ENCODE data around the gene CSNK2A1.
"Not testable (repeated sequence)": the region's sequence is repeated elsewhere in the genome, so short reads cannot be mapped to it uniquely, and the experiment has no call there.

Gene CSNK2A1

DNA sequence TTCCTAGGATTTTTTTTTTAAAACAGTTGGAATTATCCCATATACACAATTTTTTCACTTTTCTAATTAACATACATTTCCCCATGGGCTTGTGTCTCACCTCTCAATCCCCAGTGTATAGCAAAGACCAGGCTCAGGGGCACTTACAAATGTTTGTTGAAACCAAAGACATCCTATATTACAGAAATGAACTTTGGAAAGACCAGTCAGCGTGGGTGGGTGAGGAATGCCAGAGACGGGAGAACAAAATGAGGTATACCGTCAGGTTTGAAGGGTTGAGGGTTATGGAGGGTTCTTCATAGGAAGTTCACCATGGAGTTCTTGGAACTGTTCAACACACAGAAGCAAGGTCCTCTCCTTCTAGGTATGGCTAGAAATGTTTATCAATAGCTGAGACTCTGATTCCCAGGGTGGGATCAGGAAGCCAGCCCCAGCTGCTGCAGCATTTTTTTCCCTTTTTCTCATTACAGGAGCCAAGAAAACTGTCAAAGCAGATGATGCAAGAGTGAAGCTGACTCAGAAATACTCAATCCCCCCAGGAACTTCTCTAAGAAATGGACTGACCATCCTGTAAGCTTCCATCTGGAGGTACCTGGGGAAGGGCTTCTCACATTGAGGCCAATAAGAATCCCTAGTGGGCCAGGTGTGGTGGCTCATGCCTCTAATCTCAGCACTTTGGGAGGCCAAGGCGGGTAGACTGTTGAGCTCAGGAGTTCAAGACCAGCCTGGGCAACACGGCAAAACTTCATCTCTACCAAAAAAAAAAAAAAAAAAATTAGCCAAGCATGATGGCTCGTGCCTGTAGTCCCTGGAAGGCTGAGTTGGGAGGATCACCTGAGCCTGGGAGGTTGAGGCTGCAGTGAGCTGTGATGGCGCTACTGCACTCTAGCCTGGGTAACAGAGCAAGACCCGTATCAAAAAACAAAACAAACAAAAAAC lies 65.3 kb downstream of the CSNK2A1 start:
- no peak overlapping the region for H3K4me3 ChIP-seq (replicated peaks; ENCODE audit: low read depth, low read length)
- DNase-seq (ENCODE audit: low read depth), result peak; percentile 85
- TF ChIP-seq, protein P1, sequence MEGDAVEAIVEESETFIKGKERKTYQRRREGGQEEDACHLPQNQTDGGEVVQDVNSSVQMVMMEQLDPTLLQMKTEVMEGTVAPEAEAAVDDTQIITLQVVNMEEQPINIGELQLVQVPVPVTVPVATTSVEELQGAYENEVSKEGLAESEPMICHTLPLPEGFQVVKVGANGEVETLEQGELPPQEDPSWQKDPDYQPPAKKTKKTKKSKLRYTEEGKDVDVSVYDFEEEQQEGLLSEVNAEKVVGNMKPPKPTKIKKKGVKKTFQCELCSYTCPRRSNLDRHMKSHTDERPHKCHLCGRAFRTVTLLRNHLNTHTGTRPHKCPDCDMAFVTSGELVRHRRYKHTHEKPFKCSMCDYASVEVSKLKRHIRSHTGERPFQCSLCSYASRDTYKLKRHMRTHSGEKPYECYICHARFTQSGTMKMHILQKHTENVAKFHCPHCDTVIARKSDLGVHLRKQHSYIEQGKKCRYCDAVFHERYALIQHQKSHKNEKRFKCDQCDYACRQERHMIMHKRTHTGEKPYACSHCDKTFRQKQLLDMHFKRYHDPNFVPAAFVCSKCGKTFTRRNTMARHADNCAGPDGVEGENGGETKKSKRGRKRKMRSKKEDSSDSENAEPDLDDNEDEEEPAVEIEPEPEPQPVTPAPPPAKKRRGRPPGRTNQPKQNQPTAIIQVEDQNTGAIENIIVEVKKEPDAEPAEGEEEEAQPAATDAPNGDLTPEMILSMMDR (IDR thresholded peaks at IDR 0.05; ENCODE audit: low read length, missing control alignments), result no peak

DNA sequence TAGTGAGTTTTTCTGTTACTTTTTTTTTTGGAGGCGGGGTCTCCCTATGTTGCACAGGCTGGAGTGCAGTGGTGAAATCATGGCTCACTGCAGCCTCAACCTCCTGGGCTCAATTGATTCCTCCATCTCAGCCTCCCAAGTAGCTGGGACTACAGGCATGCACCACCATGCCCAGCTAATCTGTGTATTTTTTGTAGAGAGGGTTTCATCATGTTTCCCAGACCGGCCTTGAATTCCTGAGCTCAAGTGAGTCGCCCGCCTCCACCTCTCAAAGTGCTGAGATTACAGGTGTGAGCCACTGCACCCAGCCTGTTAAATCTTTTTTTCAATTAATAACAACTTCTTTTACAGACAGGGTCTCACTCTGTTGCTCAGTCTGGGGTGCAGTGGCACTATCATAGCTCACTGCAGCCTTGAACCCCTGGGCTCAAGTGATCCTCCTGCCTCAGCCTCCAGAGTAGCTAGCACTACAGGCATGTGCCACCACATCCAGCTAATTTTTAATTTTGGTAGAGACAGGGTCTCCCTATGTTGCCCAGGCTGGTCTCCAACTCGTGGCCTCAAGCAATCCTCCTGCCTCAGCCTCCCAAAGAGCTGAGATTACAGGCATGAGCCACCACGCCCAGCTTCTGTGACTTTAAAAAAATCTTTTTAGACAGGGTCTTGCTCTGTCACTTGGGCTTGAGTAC lies 66.9 kb downstream of the CSNK2A1 start:
- H3K4me3 ChIP-seq (replicated peaks; ENCODE audit: low read depth, low read length); DNase-seq (ENCODE audit: low read depth): not testable (repeated sequence)

DNA sequence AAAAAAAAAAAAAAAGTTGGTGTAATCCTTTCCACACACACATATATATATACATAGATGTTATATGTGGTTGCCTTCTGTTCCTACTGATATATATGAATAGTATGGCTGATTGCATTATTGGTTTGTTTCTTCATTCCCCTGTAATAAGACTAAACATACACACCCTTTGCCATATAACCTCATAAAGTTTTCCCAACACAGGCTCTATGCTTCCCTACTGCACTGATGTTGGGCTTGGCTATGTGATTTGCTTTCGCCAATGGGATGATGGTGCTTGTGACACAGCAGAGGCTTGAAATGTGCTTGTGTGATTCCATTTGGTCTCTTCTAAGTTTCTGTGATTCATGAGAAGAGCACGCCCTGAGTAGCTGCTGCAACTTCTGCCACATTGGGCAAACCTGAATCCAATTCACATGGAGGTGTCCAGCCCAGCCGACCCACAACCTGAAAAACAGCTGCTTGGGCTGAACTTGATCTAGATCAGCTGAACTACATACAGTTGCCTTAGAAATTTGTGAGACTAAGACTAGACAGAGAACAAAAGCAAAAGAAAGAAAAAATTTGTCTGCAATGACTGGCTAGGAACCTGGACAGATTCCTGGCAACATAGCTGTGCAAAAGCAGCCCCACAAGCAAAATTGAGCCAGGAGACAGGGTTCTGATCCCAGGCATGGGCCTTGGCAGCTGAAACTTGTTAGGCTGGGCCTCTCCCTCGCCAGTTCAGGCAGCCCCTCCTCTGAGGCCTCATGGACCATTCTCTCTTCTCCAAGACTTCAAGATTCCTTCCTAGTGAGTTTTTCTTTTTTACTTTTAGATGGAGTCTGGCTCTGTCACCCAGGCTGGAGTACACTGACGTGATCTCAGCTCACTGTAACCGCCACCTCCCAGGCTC lies 67.9 kb downstream of the CSNK2A1 start:
- no peak for DNase-seq (ENCODE audit: low read depth)
- H3K4me3 ChIP-seq (replicated peaks; ENCODE audit: low read depth, low read length), result no peak overlapping the region
- TF ChIP-seq, protein P1 (IDR thresholded peaks at IDR 0.05; ENCODE audit: low read length, missing control alignments), result no peak

DNA sequence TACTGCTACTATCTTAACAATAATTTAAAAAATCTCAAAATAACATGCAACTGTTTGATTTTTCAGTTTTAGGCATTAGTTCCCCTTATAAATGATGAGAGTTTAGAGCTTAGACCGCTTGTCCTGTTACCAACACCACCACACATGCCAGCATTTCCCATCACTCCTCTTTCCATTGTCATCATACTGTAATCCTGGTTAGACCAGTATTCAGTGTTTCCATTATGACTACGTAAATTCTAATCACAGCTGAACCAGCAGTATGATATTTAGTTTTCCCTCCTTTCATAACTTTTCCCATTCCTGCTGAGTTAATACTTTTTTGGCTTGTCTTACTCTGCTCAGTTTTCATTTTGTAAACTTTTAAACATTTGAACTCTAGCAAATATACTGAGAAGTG lies 69.0 kb downstream of the CSNK2A1 start:
- TF ChIP-seq, protein P1 (IDR thresholded peaks at IDR 0.05; ENCODE audit: low read length, missing control alignments), result no peak
- no peak for DNase-seq (ENCODE audit: low read depth)
- no peak overlapping the region for H3K4me3 ChIP-seq (replicated peaks; ENCODE audit: low read depth, low read length)

DNA sequence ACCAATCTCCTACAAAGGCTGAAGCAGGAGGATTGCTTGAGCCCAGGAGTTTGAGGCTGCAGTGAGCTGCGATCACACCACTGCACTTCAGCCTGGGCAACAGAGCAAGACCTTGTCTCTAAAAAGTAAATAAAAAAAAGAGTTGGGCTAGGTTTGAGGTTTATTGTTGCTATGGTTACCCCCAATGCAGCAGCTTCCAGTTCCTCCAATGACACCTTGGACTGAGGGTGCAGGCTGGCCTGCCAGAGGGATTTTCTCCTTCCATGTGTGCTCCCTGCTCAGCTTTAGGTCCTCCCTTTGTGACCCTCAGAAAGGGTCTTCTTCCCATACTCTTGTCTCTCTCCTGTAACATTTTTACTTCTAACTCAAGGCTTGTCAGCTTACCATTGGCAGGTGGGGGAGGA lies 70.7 kb downstream of the CSNK2A1 start:
- TF ChIP-seq, protein P1 (IDR thresholded peaks at IDR 0.05; ENCODE audit: low read length, missing control alignments), result no peak
- no peak overlapping the region for H3K4me3 ChIP-seq (replicated peaks; ENCODE audit: low read depth, low read length)
- no peak for DNase-seq (ENCODE audit: low read depth)

DNA sequence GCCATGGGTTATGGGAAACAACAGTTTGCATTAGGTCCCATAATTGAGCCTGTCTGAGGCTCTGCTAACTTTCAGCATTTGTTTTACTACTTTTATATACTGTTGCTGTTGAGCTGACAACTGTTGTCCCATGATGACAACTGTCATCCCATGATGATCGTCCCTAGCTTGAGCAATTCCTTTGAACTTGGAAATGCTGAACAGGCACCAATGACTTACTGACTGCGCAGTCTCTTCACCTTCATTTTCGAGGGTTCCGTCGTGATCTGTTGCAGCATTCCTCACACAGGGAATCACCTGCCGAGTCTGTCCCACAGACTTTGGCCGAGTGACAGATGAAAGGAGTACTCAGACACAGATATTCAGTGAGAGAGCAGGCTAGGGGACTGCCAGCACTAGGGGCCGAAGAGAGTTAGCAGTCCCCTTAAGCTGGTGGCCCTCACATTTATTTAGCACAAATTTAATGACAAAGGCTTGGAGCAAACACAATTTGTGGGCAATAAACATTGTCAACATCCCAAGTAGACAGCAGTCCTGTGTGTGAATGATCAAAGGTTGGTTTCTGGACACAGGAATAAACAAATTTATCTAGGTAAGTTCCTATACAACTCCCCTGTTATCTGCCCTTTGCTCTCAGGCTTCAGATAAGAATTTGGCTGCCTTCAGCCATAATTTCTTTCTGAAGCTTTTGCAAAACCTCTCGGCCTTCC lies 71.3 kb downstream of the CSNK2A1 start:
- H3K4me3 ChIP-seq (replicated peaks; ENCODE audit: low read depth, low read length), result no peak overlapping the region
- DNase-seq (ENCODE audit: low read depth), result no peak
- TF ChIP-seq, protein P1 (IDR thresholded peaks at IDR 0.05; ENCODE audit: low read length, missing control alignments), result no peak

Data from fibroblast of pulmonary artery (primary cell).